Naive B cell (primary cell): ENCODE measurements around the gene ZNF501. TPM values are rescaled to one million over a fixed set of nuclear protein-coding genes. Genes with fewer than 3 reads are reported as not detected.

Experiments
- ATAC-seq, 2 donors: fragments of 150-1000 bp; cut with Tn5 transposase; 2 replicates each; pipeline ENCODE4 v1.10.0; 2021; ENCODE audit warnings: low read depth in 2 of 2, mild to moderate bottlenecking in 2 of 2, moderate library complexity in 2 of 2
- DNase-seq: peaks from one replicate; pipeline ENCODE4 v3.0.0; 2022
- H3K27ac Mint-ChIP-seq, 6 donors: one replicate each; pipeline ENCODE4 v1.8.0; 2020 to 2022; ENCODE audit warnings: mild to moderate bottlenecking in 6 of 6, mixed read lengths in 6 of 6, moderate library complexity in 5 of 6, inconsistent platforms in 2 of 6
- H3K27me3 Mint-ChIP-seq, 3 donors: one replicate each; pipeline ENCODE4 v1.8.0; 2021 to 2022; ENCODE audit warnings: mixed read lengths in 3 of 3, mild to moderate bottlenecking in 1 of 3
- H3K36me3 Mint-ChIP-seq, 2 donors: one replicate each; pipeline ENCODE4 v1.8.0; 2020 to 2022; ENCODE audit warnings: mixed read lengths in 2 of 2, inconsistent platforms in 1 of 2, mild to moderate bottlenecking in 1 of 2
- H3K4me1 Mint-ChIP-seq, 3 donors: one replicate each; pipeline ENCODE4 v1.8.0; 2020 to 2022; ENCODE audit warnings: mixed read lengths in 3 of 3, inconsistent platforms in 1 of 3, mild to moderate bottlenecking in 1 of 3, moderate library complexity in 1 of 3
- H3K4me3 Mint-ChIP-seq, 8 donors: one replicate each; pipeline ENCODE4 v1.8.0; 2020 to 2022; ENCODE audit warnings: mild to moderate bottlenecking in 8 of 8, mixed read lengths in 8 of 8, moderate library complexity in 8 of 8, inconsistent platforms in 2 of 8
- H3K9me3 Mint-ChIP-seq, 7 donors: one replicate each; pipeline ENCODE4 v1.8.0; 2020 to 2022; ENCODE audit warnings: mixed read lengths in 7 of 7, mild to moderate bottlenecking in 5 of 7, inconsistent platforms in 2 of 7, moderate library complexity in 1 of 7
- polyA plus RNA-seq, 6 donors: library from polyadenylated mRNA; unstranded; fragments of 300-500 nt; fragmentation: Illumina TruSeq; gene quantifications; one replicate each; pipeline ENCODE4 v1.2.3, GENCODE V29; 2021; ENCODE audit warnings: low read depth in 6 of 6

Gene ZNF501
- polyA plus RNA-seq, 6 donors from 2014 or later, result 1.4 to 7.8 (median 4.0) TPM; not detected in 1

DNA sequence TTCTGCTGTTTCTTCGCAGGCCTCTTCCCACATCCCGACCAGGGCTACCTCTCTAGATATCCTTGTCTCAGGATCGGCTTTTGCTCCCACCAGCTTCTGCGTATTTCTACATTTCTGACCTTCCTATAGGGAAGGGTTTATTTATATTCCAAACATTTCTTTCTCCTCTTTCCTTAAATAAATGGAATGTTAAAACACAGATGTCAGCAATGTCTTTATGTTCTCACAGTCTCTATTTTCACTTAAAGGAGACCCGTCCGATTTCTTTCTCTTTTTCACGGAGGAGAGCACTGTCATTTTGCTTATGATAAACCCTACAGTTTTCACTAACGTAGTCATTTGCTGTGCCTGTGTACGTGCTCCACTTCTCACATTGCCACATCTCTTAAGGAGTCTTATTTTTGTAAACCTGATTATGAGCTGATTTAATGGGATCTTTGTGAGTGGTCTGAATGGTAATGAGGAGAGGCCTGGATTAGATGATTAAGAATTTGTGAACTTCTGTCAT lies 32.8 kb downstream of the ZNF501 start:
- no peak for DNase-seq
- H3K4me3 Mint-ChIP-seq, result peak overlapping the region; percentile 85 to 98 (median 94)

DNA sequence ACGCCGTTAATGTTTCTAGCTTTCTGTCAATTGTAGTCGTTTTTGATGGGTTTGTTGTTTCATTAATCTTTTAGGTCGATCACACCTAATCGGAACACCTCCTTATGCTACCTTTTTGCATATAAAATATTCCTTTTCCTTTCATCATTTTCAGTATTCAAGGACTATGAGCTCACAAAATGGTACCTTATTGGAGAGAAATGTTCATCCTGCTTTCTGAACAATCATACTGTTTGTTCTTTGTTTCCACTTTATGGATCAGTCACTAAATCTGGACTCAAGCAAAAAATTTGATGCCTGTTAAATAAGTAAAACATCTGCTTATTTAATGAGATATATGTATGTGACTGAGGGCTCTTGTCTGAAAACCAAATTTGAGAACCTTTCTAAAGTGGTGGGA lies 33.3 kb downstream of the ZNF501 start:
- no peak for ATAC-seq
- H3K9me3 Mint-ChIP-seq, result peaks cover 0 to 11% (median 2%) of the 10 kb centered on the region in 7 donors
- H3K36me3 Mint-ChIP-seq, result peaks cover 9 to 10% of the 10 kb centered on the region in 2 donors
- DNase-seq, result no peak
- peaks cover 12 to 31% (median 26%) of the 10 kb centered on the region in 3 donors for H3K4me1 Mint-ChIP-seq
- peak overlapping the region in 7 of 8 donors; percentile 85 to 98 (median 94) for H3K4me3 Mint-ChIP-seq
- H3K27me3 Mint-ChIP-seq, result no peaks in the 10 kb centered on the region
- H3K27ac Mint-ChIP-seq, result no peak overlapping the region

More for the DNA sequence above, 32.8 kb downstream of the ZNF501 start:
- Mint-ChIP-seq H3K27ac (peak overlapping the region in 2 of 6 donors; percentile 91 to 92), H3K4me1 (peaks cover 15 to 36% (median 31%) of the 10 kb centered on the region in 3 donors), H3K36me3 (peaks cover 14 to 15% of the 10 kb centered on the region in 2 donors), H3K9me3 (peaks cover 0 to 14% (median 6%) of the 10 kb centered on the region in 7 donors), H3K27me3 (no peaks in the 10 kb centered on the region)
- no peak for ATAC-seq

DNA sequence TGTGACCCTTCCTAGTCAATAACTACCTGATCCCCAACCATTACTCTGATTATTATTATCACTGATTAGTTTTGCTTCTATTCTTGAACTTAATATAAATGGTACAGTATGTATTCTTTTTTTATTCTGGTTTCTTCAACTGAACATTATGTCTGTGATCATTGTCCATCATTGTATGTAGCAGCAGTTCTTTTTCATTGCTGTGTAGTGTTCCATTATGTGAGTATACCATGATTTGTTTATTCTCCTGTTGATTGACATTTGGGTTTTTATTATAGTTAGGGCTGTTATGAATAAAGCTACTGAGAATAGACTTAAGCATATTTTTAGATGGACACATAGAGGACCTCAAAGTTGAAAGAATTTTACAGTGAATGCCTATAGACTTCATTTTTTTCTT lies 34.8 kb downstream of the ZNF501 start:
- Mint-ChIP-seq H3K27me3 (no peaks in the 10 kb centered on the region), H3K27ac (no peak overlapping the region), H3K4me1 (peaks cover 9 to 25% (median 22%) of the 10 kb centered on the region in 3 donors), H3K9me3 (peaks cover 0 to 14% (median 2%) of the 10 kb centered on the region in 7 donors), H3K36me3 (no peaks in the 10 kb centered on the region), H3K4me3 (peak overlapping the region in 1 of 8 donors; percentile 13)
- no peak for ATAC-seq
- no peak for DNase-seq

DNA sequence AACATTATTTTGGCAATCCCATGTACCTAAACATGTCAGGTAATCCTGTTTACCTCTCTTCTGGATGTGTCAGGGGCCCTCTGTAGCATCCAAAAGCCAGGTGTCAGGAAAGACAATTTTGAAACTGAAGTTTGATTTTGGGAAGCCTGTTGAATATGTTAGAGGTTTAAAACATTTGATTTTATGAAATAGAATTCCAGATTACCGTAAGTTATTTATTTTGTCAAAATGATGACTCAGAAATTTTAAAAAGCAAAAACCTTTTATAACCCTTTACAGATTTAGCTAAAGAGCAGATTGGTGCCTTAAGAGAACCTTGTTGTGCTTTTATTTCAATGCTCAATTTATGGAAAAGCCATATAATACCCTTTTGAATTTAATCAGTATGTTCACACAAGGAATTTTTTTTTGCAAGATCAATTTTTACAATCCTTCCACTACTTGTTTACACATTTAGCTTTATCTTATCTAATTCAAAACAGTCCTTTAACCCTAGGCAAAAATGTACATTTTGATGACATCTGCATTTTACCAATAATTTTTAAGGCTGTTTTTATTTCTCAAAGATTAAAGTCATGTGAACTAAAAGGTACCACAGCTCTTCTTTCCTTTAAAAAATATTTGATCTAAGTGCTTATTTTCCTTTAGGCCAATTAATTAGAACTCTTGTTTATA lies 42.1 kb downstream of the ZNF501 start:
- H3K4me1 Mint-ChIP-seq, result no peaks in the 10 kb centered on the region

DNA sequence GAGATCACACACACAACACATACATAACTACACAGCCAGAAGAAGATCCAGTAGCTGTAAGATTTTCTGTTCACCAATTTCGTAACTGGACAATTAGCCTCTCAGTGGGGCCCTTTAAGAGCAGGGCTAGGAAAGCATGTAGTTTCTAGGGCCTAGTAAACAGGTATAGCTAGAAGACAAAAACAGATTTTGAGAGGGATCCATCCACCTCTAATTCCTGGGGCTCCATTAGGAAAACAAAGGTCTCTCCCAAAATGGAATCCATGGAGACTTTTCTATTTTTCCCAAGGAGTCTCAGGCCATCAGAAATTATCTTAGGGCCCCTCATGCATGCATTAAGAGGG lies 42.6 kb downstream of the ZNF501 start:
- no peak overlapping the region for H3K4me3 Mint-ChIP-seq
- peaks cover 9 to 16% of the 10 kb centered on the region in 2 donors for H3K36me3 Mint-ChIP-seq
- ATAC-seq, result no peak

More for the DNA sequence above, 42.1 kb downstream of the ZNF501 start:
- H3K9me3 Mint-ChIP-seq, result peaks cover 4 to 42% (median 24%) of the 10 kb centered on the region in 7 donors
- no peaks in the 10 kb centered on the region for H3K27me3 Mint-ChIP-seq
- H3K4me3 Mint-ChIP-seq, result no peak overlapping the region
- peaks cover 9 to 16% of the 10 kb centered on the region in 2 donors for H3K36me3 Mint-ChIP-seq
- H3K27ac Mint-ChIP-seq, result no peak overlapping the region
- ATAC-seq (no peak), DNase-seq (no peak)

DNA sequence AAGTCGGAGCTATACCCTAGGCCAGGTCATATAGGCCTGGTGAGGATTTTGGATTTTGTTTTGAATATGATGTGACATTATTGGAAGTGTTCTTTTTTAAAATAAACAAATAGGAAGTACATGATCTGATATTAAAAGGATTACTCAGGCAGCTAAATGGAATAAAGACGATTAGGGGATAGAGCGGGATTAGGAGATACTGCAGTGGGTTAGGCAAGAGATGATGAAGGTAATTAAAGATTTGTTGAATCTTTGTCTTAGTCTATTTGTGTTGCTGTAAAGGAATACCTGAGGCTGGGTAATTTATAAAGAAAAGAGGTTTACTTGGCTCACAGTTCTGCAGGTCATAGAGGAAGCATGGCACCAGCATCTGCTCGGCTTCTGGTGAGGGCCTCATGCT lies 53.5 kb downstream of the ZNF501 start:
- Mint-ChIP-seq H3K27me3 (no peaks in the 10 kb centered on the region), H3K36me3 (no peaks in the 10 kb centered on the region), H3K27ac (peak overlapping the region in 1 of 6 donors; percentile 3), H3K4me1 (no peaks in the 10 kb centered on the region), H3K9me3 (no peaks in the 10 kb centered on the region), H3K4me3 (peak overlapping the region in 1 of 8 donors; percentile 1)
- ATAC-seq (no peak), DNase-seq (no peak)

More for the DNA sequence above, 42.6 kb downstream of the ZNF501 start:
- Mint-ChIP-seq H3K9me3 (peaks cover 4 to 42% (median 24%) of the 10 kb centered on the region in 7 donors), H3K4me1 (no peaks in the 10 kb centered on the region), H3K27me3 (no peaks in the 10 kb centered on the region), H3K27ac (no peak overlapping the region)
- no peak for DNase-seq

Other genes with a start within 250 kb of the ZNF501 start
- gene ZKSCAN7, start 174.4 kb upstream of the ZNF501 start, polyA plus RNA-seq, result 1 to 10 TPM; 3.4 to 6.2 (median 5.0) TPM
- 1 to 10 TPM in 5 of 6 donors, under 1 TPM in 1; 0.79 to 3.6 (median 1.5) TPM for gene ZNF660, start 144.7 kb upstream of the ZNF501 start, polyA plus RNA-seq
- gene ZNF197, start 104.6 kb upstream of the ZNF501 start, polyA plus RNA-seq, result 1 to 10 TPM; 2.8 to 8.5 (median 4.9) TPM
- gene ZNF35, start 80.9 kb upstream of the ZNF501 start, polyA plus RNA-seq, result 1 to 10 TPM; 3.6 to 6.6 (median 5.4) TPM
- 1 to 10 TPM; 4.6 to 6.0 (median 5.4) TPM for gene ZNF502, start 17.0 kb upstream of the ZNF501 start, polyA plus RNA-seq
- gene KIAA1143, start 32.0 kb downstream of the ZNF501 start, polyA plus RNA-seq, result 10 to 100 TPM in 5 of 6 donors, 1 to 10 TPM in 1; 9.5 to 36.8 (median 28.2) TPM
- under 1 TPM in 5 of 6 donors, not detected in 1; 0.12 to 0.42 (median 0.36) TPM for gene KIF15, start 32.2 kb downstream of the ZNF501 start, polyA plus RNA-seq
- 10 to 100 TPM; 40.8 to 77.0 (median 47.2) TPM for gene TMEM42, start 132.3 kb downstream of the ZNF501 start, polyA plus RNA-seq
- gene TGM4, start 145.0 kb downstream of the ZNF501 start, polyA plus RNA-seq, result under 1 TPM in 3 of 6 donors, not detected in 3; 0.09 to 0.23 (median 0.22) TPM
- 10 to 100 TPM; 15.5 to 45.1 (median 35.3) TPM for gene ZDHHC3, start 246.5 kb downstream of the ZNF501 start, polyA plus RNA-seq
- 10 to 100 TPM; 28.4 to 64.3 (median 39.0) TPM for gene EXOSC7, start 246.6 kb downstream of the ZNF501 start, polyA plus RNA-seq